Adipose tissue (tissue), 3 donors: ENCODE data around the gene HOMEZ. TPM values are rescaled to one million over a fixed set of nuclear protein-coding genes. Genes with fewer than 3 reads are reported as not detected.
"Not testable (repeated sequence)": the region's sequence is repeated elsewhere in the genome, so short reads cannot be mapped to it uniquely, and the experiment has no call there.

Experiments
- H3K27ac ChIP-seq: one replicate; pipeline ENCODE4 v1.5.1; 2013; ENCODE audit warnings: low read depth, low read length
- WGBS, 3 donors: extraction: QIAGEN DNeasy Blood & Tissue Kit; methylation state at CpG; one replicate each; pipeline ENCODE4 v1.1.7; 2013; 5-methylcytosine and 5-hydroxymethylcytosine counted together
- polyA plus RNA-seq, 3 donors: library from polyadenylated mRNA; stranded (reverse); fragments of 200-250 nt; gene quantifications; one replicate each; pipeline ENCODE4 v1.2.3, GENCODE V29; 2013
- donor health status: healthy with polysubstance abuse.
- donor health status: Bipolar disorder and iron deficiency.
- donor health status: healthy.

HOMEZ gene
- polyA plus RNA-seq, 3 donors = 3.5 to 6.4 (median 3.8) TPM

GRCh38 chr14:23242076-23242475 lies 43.9 kb downstream of the HOMEZ start:
- no peak overlapping the region for H3K27ac ChIP-seq
- whole genome bisulfite sequencing, 3 donors = 64 to 80% (median 74%) methylated on average over 2 of the region's 3 CpGs

GRCh38 chr14:23241061-23241715 lies 44.7 kb downstream of the HOMEZ start:
- not testable (repeated sequence) for H3K27ac ChIP-seq
- 93 to 94% (median 94%) methylated on average over 7 of the region's 7 CpGs for WGBS, 3 donors

GRCh38 chr14:23240661-23241060 lies 45.3 kb downstream of the HOMEZ start:
- WGBS, 3 donors = 69 to 94% (median 73%) methylated on average over 1 of the region's 1 CpG
- H3K27ac ChIP-seq = no peak overlapping the region

GRCh38 chr14:23237772-23238594 lies 47.9 kb downstream of the HOMEZ start, which contains the start of gene RNF212B:
TSS of gene RNF212B (plus strand) at chr14:23237936. CDS start at chr14:23240346, 2,410 bp downstream.
- no peak within 1 kb of the TSS for H3K27ac ChIP-seq
- 18 to 31% (median 27%) methylated on average over 39 of the region's 39 CpGs for WGBS, 3 donors

GRCh38 chr14:23232241-23232808 lies 53.6 kb downstream of the HOMEZ start:
- H3K27ac ChIP-seq = not testable (repeated sequence)
- WGBS, 3 donors = 92 to 96% (median 93%) methylated on average over 16 to 36 of the region's 38 CpGs

GRCh38 chr14:23228812-23229211 lies 57.1 kb downstream of the HOMEZ start:
- no peak overlapping the region for H3K27ac ChIP-seq
- 55 to 85% (median 68%) methylated on average over 1 of the region's 1 CpG for WGBS, 3 donors

- no peak overlapping the region for H3K27ac ChIP-seq
- 58 to 73% (median 59%) methylated on average over 4 of the region's 4 CpGs for WGBS, 3 donors
Observed at GRCh38 chr14:23227566-23227965, 58.4 kb downstream of the HOMEZ start.

GRCh38 chr14:23224958-23225357 lies 61.0 kb downstream of the HOMEZ start:
- H3K27ac ChIP-seq = not testable (repeated sequence)
- 84 to 97% (median 93%) methylated on average over 1 of the region's 1 CpG for whole genome bisulfite sequencing, 3 donors

Other genes with a start within 250 kb of the HOMEZ start
- gene PSMB11, start 243.9 kb downstream of the HOMEZ start, polyA plus RNA-seq = not detected
- 1 to 10 TPM; 1.9 to 7.0 (median 4.4) TPM for gene CDH24, start 228.6 kb downstream of the HOMEZ start, polyA plus RNA-seq
- gene ACIN1, start 191.0 kb downstream of the HOMEZ start, polyA plus RNA-seq = 10 to 100 TPM; 43.6 to 81.4 (median 79.3) TPM
- 10 to 100 TPM; 16.3 to 54.9 (median 45.0) TPM for gene C14orf119, start 190.6 kb downstream of the HOMEZ start, polyA plus RNA-seq
- gene CIROP, start 181.1 kb downstream of the HOMEZ start, polyA plus RNA-seq = under 1 TPM in 2 of 3 donors, not detected in 1; 0.03 to 0.56 TPM
- 1 to 10 TPM in 1 of 3 donors, under 1 TPM in 1, not detected in 1; 0.15 to 2.8 TPM for gene CEBPE, start 166.9 kb downstream of the HOMEZ start, polyA plus RNA-seq
- gene SLC7A8, start 102.5 kb downstream of the HOMEZ start, polyA plus RNA-seq = 10 to 100 TPM; 16.8 to 41.5 (median 25.9) TPM
- gene RNF212B, start 48.2 kb downstream of the HOMEZ start, polyA plus RNA-seq = under 1 TPM in 2 of 3 donors, not detected in 1; 0.06 to 0.14 TPM
- 10 to 100 TPM in 1 of 3 donors, 1 to 10 TPM in 2; 6.0 to 16.1 (median 6.2) TPM for gene PPP1R3E, start 16.7 kb upstream of the HOMEZ start, polyA plus RNA-seq
- gene BCL2L2, start 20.7 kb upstream of the HOMEZ start, polyA plus RNA-seq = 100 to 1,000 TPM in 1 of 3 donors, 10 to 100 TPM in 2; 37.9 to 122 (median 58.9) TPM
- gene PABPN1, start 35.3 kb upstream of the HOMEZ start, polyA plus RNA-seq = 100 to 1,000 TPM in 2 of 3 donors, 10 to 100 TPM in 1; 50.4 to 124 (median 110) TPM
- gene SLC22A17, start 66.8 kb upstream of the HOMEZ start, polyA plus RNA-seq = 1 to 10 TPM; 8.4 to 9.9 (median 9.5) TPM
- gene EFS, start 79.0 kb upstream of the HOMEZ start, polyA plus RNA-seq = 10 to 100 TPM in 2 of 3 donors, 1 to 10 TPM in 1; 2.3 to 17.5 (median 11.1) TPM
- under 1 TPM in 1 of 3 donors, not detected in 2; 0.06 TPM for gene IL25, start 86.7 kb upstream of the HOMEZ start, polyA plus RNA-seq
- gene CMTM5, start 90.9 kb upstream of the HOMEZ start, polyA plus RNA-seq = under 1 TPM in 2 of 3 donors, not detected in 1; 0.26 to 0.43 TPM
- 10 to 100 TPM in 1 of 3 donors, under 1 TPM in 2; 0.18 to 10.8 (median 0.56) TPM for gene MYH6, start 122.1 kb upstream of the HOMEZ start, polyA plus RNA-seq
- gene MYH7, start 149.5 kb upstream of the HOMEZ start, polyA plus RNA-seq = 1 to 10 TPM in 2 of 3 donors, under 1 TPM in 1; 0.07 to 6.5 (median 2.8) TPM
- 10 to 100 TPM; 22.2 to 50.3 (median 28.0) TPM for gene NGDN, start 183.6 kb upstream of the HOMEZ start, polyA plus RNA-seq